ENCODE measurements around the gene IDH2. TPM values are rescaled to one million over a fixed set of nuclear protein-coding genes. Genes with fewer than 3 reads are reported as not detected.

IDH2 gene
- polyA plus RNA-seq, 4 donors: 26.8 to 285 (median 95.8) TPM

DNA sequence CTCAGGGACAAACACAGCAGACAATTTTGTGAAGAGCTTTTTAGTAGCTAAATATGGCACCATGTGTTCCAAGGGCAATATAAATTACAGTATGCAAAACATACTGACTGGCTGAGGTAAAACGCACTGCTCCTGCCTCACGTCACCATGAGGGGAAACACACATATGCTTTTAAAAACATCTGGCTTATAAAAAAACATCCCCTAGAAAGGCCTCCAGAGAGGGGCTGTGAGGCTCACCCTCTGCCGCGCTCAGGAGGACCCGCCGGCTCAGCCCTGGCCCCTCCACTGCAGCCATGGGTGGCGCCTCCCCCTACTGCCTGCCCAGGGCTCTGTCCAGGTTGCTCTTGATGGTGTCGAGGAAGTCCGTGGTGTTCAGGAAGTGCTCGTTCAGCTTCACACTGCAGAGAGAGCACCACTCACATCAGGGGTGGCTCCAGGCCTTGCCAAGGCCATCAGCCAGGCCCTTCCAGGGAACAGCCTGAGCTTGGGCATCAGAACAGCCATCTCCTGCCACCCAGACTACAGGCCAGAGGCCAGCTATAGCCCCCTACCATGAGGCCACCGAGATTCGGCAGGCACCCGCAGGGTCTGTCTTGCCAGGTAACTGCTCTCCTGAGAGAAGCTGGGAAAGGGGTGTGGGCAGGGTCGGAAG is 18.2 kb downstream of the IDH2 start:
- DNase-seq (no peak), FAIRE-seq (no peak)
- H3K27me3 ChIP-seq (ENCODE audit: control insufficient read depth in 3 of 3, insufficient read depth in 3 of 3, low read length in 3 of 3): no peaks in the 10 kb centered on the region
- 80 to 83% (median 82%) methylated on average over 14 of the region's 14 CpGs for WGBS, 3 donors
- H3K9me3 ChIP-seq (ENCODE audit: control insufficient read depth in 2 of 2, insufficient read depth in 1 of 2, low read depth in 1 of 2, low read length in 1 of 2): no peaks in the 10 kb centered on the region
- no peak overlapping the region for H3K4me3 ChIP-seq (ENCODE audit: low read depth in 1 of 3, low read length in 3 of 3)
- H3K36me3 ChIP-seq (ENCODE audit: control insufficient read depth in 3 of 3, insufficient read depth in 2 of 3, low read depth in 1 of 3, low read length in 3 of 3): peaks cover 10 to 92% (median 13%) of the 10 kb centered on the region in 3 donors
- H3K4me1 ChIP-seq (ENCODE audit: control insufficient read depth in 3 of 3, insufficient read depth in 2 of 3, low read depth in 1 of 3, low read length in 2 of 3): no peaks in the 10 kb centered on the region
- no peak overlapping the region for H3K27ac ChIP-seq (ENCODE audit: low read depth in 1 of 3, low read length in 2 of 3)

DNA sequence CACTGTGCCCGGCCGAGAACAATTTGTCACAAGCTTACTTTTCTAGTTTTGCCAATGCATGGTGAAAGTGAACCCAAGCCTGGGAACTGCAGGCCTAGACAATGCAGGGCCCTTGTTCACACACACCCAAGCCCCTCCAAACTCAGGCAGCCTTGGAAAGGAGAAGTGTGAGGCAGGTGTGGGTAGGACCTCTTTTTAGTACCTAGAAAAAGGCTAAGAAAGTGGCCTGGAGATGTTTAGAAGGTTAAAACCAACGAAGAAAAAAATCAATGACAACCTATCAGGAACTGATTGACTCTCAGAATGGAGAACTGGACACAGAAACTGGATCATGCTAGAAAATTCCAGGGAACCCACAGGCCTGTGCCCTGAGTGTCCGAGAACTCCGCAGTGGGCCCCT is 18.8 kb downstream of the IDH2 start:
- WGBS, 3 donors: 86 to 91% (median 91%) methylated on average over 5 of the region's 5 CpGs
- H3K36me3 ChIP-seq (ENCODE audit: control insufficient read depth in 3 of 3, insufficient read depth in 2 of 3, low read depth in 1 of 3, low read length in 3 of 3): peaks cover 10 to 92% (median 13%) of the 10 kb centered on the region in 3 donors

DNA sequence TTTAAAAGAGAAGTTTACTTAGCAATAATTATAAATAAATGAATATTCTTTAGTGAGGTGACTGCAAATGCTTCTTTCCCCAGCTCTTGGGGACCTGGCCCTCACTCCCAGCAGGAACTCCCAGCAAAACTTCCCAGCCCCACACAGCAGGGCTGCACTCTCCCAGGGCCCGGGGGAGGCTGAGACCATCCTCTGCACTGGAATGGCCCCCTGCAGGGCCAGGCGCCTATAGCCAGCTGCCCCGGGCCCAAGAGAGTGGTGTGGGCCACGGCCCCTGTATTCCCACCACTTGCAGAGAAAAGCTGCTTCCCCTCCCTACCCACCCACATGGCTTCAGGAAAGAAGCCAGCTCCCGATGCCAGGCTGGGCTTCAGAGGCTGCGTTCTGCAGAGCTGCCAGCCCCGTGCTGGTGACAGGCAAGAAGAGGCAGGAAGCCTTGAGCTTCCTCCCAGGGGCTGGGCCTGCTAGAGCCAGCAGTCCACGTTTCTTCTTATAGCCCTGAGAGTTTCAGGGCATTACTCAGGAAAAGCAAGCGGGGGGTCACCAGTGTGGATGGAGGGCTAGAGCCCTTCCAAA is 20.0 kb downstream of the IDH2 start:
- FAIRE-seq: no peak
- DNase-seq: no peak
- no peaks in the 10 kb centered on the region for H3K27me3 ChIP-seq (ENCODE audit: control insufficient read depth in 3 of 3, insufficient read depth in 3 of 3, low read length in 3 of 3)
- no peak overlapping the region for H3K27ac ChIP-seq (ENCODE audit: low read depth in 1 of 3, low read length in 2 of 3)
- no peak overlapping the region for H3K4me3 ChIP-seq (ENCODE audit: low read depth in 1 of 3, low read length in 3 of 3)
- 60 to 81% (median 73%) methylated on average over 9 of the region's 9 CpGs for WGBS, 3 donors
- no peaks in the 10 kb centered on the region for H3K9me3 ChIP-seq (ENCODE audit: control insufficient read depth in 2 of 2, insufficient read depth in 1 of 2, low read depth in 1 of 2, low read length in 1 of 2)
- H3K36me3 ChIP-seq (ENCODE audit: control insufficient read depth in 3 of 3, insufficient read depth in 2 of 3, low read depth in 1 of 3, low read length in 3 of 3): peaks cover 7 to 90% (median 10%) of the 10 kb centered on the region in 3 donors
- no peaks in the 10 kb centered on the region for H3K4me1 ChIP-seq (ENCODE audit: control insufficient read depth in 3 of 3, insufficient read depth in 2 of 3, low read depth in 1 of 3, low read length in 2 of 3)

More for the DNA sequence above, 18.8 kb downstream of the IDH2 start:
- H3K27me3 ChIP-seq (ENCODE audit: control insufficient read depth in 3 of 3, insufficient read depth in 3 of 3, low read length in 3 of 3): no peaks in the 10 kb centered on the region
- H3K4me3 ChIP-seq (ENCODE audit: low read depth in 1 of 3, low read length in 3 of 3): no peak overlapping the region
- no peak for FAIRE-seq
- H3K9me3 ChIP-seq (ENCODE audit: control insufficient read depth in 2 of 2, insufficient read depth in 1 of 2, low read depth in 1 of 2, low read length in 1 of 2): no peaks in the 10 kb centered on the region
- no peak for DNase-seq
- H3K4me1 ChIP-seq (ENCODE audit: control insufficient read depth in 3 of 3, insufficient read depth in 2 of 3, low read depth in 1 of 3, low read length in 2 of 3): no peaks in the 10 kb centered on the region
- no peak overlapping the region for H3K27ac ChIP-seq (ENCODE audit: low read depth in 1 of 3, low read length in 2 of 3)

DNA sequence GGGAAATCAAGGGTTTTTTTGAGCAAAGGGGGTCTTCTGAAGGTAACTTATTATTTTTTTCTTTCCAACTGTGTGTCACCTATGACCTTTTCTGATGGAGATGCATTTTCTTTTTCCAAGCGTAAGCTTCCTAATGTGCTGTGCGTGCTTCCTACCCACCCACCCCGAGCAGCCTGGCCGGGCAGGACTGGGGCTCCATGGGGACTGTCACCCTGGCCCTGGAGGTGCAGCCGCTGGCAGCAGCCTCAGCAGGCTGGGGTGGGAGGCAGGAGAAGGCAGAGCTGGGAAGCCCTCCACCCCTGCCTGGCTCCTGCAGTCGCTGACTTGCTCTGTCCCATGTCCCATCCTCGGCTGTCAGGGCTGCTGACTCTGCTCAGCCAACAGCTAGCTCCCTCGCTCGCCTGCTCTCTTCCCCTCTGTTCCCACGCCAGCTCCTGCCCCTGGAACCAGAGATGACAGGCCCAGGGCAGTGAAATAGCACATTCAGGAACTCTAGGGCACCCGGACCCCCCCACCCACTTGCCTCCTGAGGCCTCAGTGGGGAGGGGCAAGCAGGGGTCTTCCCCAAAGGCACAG is 21.4 kb downstream of the IDH2 start:
- DNase-seq (no peak), FAIRE-seq (no peak)
- Histone ChIP-seq H3K36me3 (ENCODE audit: control insufficient read depth in 3 of 3, insufficient read depth in 2 of 3, low read depth in 1 of 3, low read length in 3 of 3) (peaks cover 7 to 88% (median 10%) of the 10 kb centered on the region in 3 donors), H3K27me3 (ENCODE audit: control insufficient read depth in 3 of 3, insufficient read depth in 3 of 3, low read length in 3 of 3) (no peaks in the 10 kb centered on the region), H3K4me1 (ENCODE audit: control insufficient read depth in 3 of 3, insufficient read depth in 2 of 3, low read depth in 1 of 3, low read length in 2 of 3) (peaks cover 0 to 5% (median 0%) of the 10 kb centered on the region in 3 donors), H3K4me3 (ENCODE audit: low read depth in 1 of 3, low read length in 3 of 3) (no peak overlapping the region), H3K9me3 (ENCODE audit: control insufficient read depth in 2 of 2, insufficient read depth in 1 of 2, low read depth in 1 of 2, low read length in 1 of 2) (no peaks in the 10 kb centered on the region), H3K27ac (ENCODE audit: low read depth in 1 of 3, low read length in 2 of 3) (no peak overlapping the region)
- 86 to 90% (median 87%) methylated on average over 11 of the region's 11 CpGs for WGBS, 3 donors

DNA sequence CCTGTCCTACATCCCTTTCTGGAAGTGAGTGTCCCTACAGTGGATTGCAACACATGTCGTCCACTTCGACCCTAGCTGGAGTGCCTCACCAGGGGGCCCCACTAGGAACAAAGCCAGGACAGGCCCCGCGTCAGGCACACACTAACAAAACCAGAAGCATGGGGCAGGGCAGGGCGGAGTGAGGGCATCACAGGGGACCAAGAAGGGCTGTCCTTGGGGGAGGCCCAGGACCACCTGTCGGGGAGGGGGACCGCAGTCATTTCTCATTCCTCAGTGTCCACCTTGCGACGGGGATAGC is 21.9 kb downstream of the IDH2 start:
- Histone ChIP-seq H3K4me3 (ENCODE audit: low read depth in 1 of 3, low read length in 3 of 3) (no peak overlapping the region), H3K27ac (ENCODE audit: low read depth in 1 of 3, low read length in 2 of 3) (no peak overlapping the region), H3K36me3 (ENCODE audit: control insufficient read depth in 3 of 3, insufficient read depth in 2 of 3, low read depth in 1 of 3, low read length in 3 of 3) (peaks cover 7 to 90% (median 10%) of the 10 kb centered on the region in 3 donors), H3K9me3 (ENCODE audit: control insufficient read depth in 2 of 2, insufficient read depth in 1 of 2, low read depth in 1 of 2, low read length in 1 of 2) (no peaks in the 10 kb centered on the region), H3K4me1 (ENCODE audit: control insufficient read depth in 3 of 3, insufficient read depth in 2 of 3, low read depth in 1 of 3, low read length in 2 of 3) (peaks cover 0 to 10% (median 0%) of the 10 kb centered on the region in 3 donors), H3K27me3 (ENCODE audit: control insufficient read depth in 3 of 3, insufficient read depth in 3 of 3, low read length in 3 of 3) (no peaks in the 10 kb centered on the region)
- FAIRE-seq: no peak
- no peak for DNase-seq
- WGBS, 3 donors: 79 to 84% (median 80%) methylated on average over 9 of the region's 9 CpGs

DNA sequence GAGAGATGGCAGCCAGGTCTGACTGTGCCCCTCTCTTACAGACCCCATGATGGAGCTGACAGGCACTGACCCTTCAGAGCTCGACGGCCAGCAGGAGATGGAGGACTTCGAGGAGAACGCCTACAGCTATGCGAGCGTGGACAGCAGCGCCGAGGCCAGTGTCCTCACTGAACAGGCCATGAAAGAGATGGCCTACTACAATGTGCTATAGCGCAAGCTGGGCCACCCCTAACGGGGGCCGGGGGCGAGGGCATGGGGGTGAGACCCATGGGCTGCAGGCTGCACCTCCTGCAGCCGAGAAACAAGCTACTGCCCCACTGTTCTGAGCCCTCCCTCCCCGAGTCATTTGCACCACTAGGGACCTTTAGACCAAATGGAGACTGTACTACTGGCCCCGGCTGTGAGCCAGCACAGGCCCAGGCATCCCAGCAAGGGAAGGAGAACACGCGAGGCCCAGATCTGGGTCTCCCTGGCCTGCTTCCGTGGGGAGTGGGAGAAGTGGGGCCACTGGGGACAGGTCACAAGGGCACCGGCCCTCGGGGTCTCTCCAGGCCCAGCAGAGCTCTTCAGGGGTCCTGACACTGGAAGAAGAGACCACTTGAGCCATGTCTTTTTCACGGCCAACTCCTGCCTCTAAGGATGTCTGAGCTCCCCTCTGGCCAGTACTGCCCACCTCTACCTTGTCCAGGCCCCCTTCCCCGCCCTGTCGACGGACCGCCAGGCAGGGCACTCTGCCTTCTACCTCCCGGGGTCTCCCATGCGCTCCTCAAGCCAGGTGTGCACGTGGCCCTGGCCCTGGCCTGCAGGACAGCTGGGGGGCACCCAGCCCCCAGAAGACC is 22.4 kb downstream of the IDH2 start:
- Histone ChIP-seq H3K27ac (ENCODE audit: low read depth in 1 of 3, low read length in 2 of 3) (no peak overlapping the region), H3K27me3 (ENCODE audit: control insufficient read depth in 3 of 3, insufficient read depth in 3 of 3, low read length in 3 of 3) (no peaks in the 10 kb centered on the region), H3K36me3 (ENCODE audit: control insufficient read depth in 3 of 3, insufficient read depth in 2 of 3, low read depth in 1 of 3, low read length in 3 of 3) (peaks cover 7 to 90% (median 8%) of the 10 kb centered on the region in 3 donors), H3K4me3 (ENCODE audit: low read depth in 1 of 3, low read length in 3 of 3) (no peak overlapping the region), H3K4me1 (ENCODE audit: control insufficient read depth in 3 of 3, insufficient read depth in 2 of 3, low read depth in 1 of 3, low read length in 2 of 3) (peaks cover 0 to 15% (median 0%) of the 10 kb centered on the region in 3 donors), H3K9me3 (ENCODE audit: control insufficient read depth in 2 of 2, insufficient read depth in 1 of 2, low read depth in 1 of 2, low read length in 1 of 2) (no peaks in the 10 kb centered on the region)
- no peak for FAIRE-seq
- DNase-seq: no peak
- WGBS, 3 donors: 87 to 91% (median 88%) methylated on average over 27 to 28 of the region's 28 CpGs

DNA sequence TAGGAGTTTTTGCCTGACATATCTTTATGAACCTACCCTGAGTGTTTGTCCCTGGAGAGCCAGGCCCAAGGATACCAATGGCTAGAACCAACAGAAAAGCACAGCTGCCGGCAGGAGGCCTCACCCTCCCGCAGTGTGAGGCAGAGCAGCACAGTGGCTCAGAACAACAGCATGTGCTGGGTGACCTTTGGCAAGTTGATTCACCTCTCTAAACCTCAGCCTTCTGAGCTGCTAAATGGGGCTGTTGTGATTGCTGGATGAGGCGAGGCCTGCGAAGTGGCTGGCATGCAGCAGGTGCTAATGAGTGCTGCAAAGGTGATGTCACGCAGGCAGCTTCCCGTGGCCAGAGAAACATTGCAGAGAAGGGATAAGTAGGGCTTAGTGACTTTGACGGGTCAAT is 23.3 kb downstream of the IDH2 start:
- Histone ChIP-seq H3K27ac (ENCODE audit: low read depth in 1 of 3, low read length in 2 of 3) (no peak overlapping the region), H3K4me1 (ENCODE audit: control insufficient read depth in 3 of 3, insufficient read depth in 2 of 3, low read depth in 1 of 3, low read length in 2 of 3) (peaks cover 0 to 17% (median 0%) of the 10 kb centered on the region in 3 donors), H3K36me3 (ENCODE audit: control insufficient read depth in 3 of 3, insufficient read depth in 2 of 3, low read depth in 1 of 3, low read length in 3 of 3) (peaks cover 9 to 88% (median 9%) of the 10 kb centered on the region in 3 donors), H3K27me3 (ENCODE audit: control insufficient read depth in 3 of 3, insufficient read depth in 3 of 3, low read length in 3 of 3) (no peaks in the 10 kb centered on the region), H3K4me3 (ENCODE audit: low read depth in 1 of 3, low read length in 3 of 3) (no peak overlapping the region), H3K9me3 (ENCODE audit: control insufficient read depth in 2 of 2, insufficient read depth in 1 of 2, low read depth in 1 of 2, low read length in 1 of 2) (no peaks in the 10 kb centered on the region)
- DNase-seq (no peak), FAIRE-seq (no peak)
- 86 to 89% (median 86%) methylated on average over 7 of the region's 7 CpGs for WGBS, 3 donors

DNA sequence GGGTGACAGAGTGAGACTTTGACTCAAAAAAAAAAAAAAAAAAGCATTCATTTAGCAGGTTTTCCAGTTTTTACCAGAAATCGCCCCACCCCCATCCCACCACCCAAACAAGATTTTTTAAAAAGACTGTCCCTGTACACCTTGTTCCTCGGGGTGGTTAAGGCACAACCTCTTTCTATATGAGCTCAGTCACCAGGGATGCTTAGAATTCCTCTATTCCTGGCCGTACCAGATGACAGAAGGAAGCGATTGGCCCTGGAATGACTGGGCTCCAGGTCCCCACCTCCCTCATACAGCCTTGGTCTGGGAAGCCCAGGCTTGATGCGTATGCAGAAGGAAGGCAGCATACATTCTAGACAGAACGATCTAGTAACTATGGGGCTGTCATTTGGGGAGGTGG is 25.6 kb downstream of the IDH2 start:
- no peak overlapping the region for H3K27ac ChIP-seq (ENCODE audit: low read depth in 1 of 3, low read length in 2 of 3)
- WGBS, 3 donors: 89 to 99% (median 92%) methylated on average over 6 of the region's 6 CpGs

More for the DNA sequence above, 25.6 kb downstream of the IDH2 start:
- Histone ChIP-seq H3K4me1 (ENCODE audit: control insufficient read depth in 3 of 3, insufficient read depth in 2 of 3, low read depth in 1 of 3, low read length in 2 of 3) (peaks cover 0 to 34% (median 0%) of the 10 kb centered on the region in 3 donors), H3K4me3 (ENCODE audit: low read depth in 1 of 3, low read length in 3 of 3) (no peak overlapping the region), H3K36me3 (ENCODE audit: control insufficient read depth in 3 of 3, insufficient read depth in 2 of 3, low read depth in 1 of 3, low read length in 3 of 3) (peaks cover 8 to 88% (median 10%) of the 10 kb centered on the region in 3 donors), H3K9me3 (ENCODE audit: control insufficient read depth in 2 of 2, insufficient read depth in 1 of 2, low read depth in 1 of 2, low read length in 1 of 2) (no peaks in the 10 kb centered on the region), H3K27me3 (ENCODE audit: control insufficient read depth in 3 of 3, insufficient read depth in 3 of 3, low read length in 3 of 3) (no peaks in the 10 kb centered on the region)
- FAIRE-seq: no peak
- DNase-seq: no peak

Data from small intestine (tissue), 7 donors.